K562 (cell line): ENCODE data around the gene CCDC116. TPM values are rescaled to one million over a fixed set of nuclear protein-coding genes. Genes with fewer than 3 reads are reported as not detected.
A peak's percentile ranks its signal among the peaks of the same experiment; 100 is the strongest.

Experiments used
- ARID2 ChIP-seq: fragments of 450-650 bp; IDR thresholded peaks from 2 replicates; pipeline ENCODE4 v1.6.1; 2017; ENCODE audit warnings: antibody characterized with exemption, mild to moderate bottlenecking
- ATF3 ChIP-seq, 2 experiments: fragments of 450-650 bp in 1 of 2; sonication (generic) in 1 of 2; formaldehyde crosslinking in 1 of 2; IDR thresholded peaks in 1 of 2; conservative IDR thresholded peaks in 1 of 2; 2 replicates each; pipeline versions ENCODE4 v1.6.1 to v1.8.1; 2016 to 2023; ENCODE audit warnings: mild to moderate bottlenecking in 2 of 2, moderate library complexity in 2 of 2, inconsistent platforms in 1 of 2, missing genetic modification reagents in 1 of 2
- CREM ChIP-seq: IDR thresholded peaks from 2 replicates; pipeline ENCODE4 v1.6.1; 2014; ENCODE audit warnings: antibody characterized with exemption, low read depth
- DACH1 ChIP-seq: fragments of 450-650 bp; IDR thresholded peaks from 2 replicates; pipeline ENCODE4 v1.6.1; 2018; ENCODE audit not compliant: partially characterized antibody
- ETV1 ChIP-seq: fragments of 450-650 bp; conservative IDR thresholded peaks from 2 replicates; pipeline ENCODE4 v1.6.1; 2016; ENCODE audit warnings: missing genetic modification characterization, control low read depth, low read depth, missing compliant biosample characterization
- HCFC1 ChIP-seq: IDR thresholded peaks from 2 replicates; pipeline ENCODE4 v1.6.1; 2012; ENCODE audit warnings: low read depth, low read length, improper control_type of control experiment
- KLF13 ChIP-seq: fragments of 450-650 bp; IDR thresholded peaks from 2 replicates; pipeline ENCODE4 v1.6.1; 2016; ENCODE audit warnings: missing genetic modification characterization, low read depth, mild to moderate bottlenecking, missing compliant biosample characterization, moderate library complexity, borderline replicate concordance
- NCOA4 ChIP-seq: fragments of 450-650 bp; IDR thresholded peaks from 2 replicates; pipeline ENCODE4 v1.6.1; 2018; ENCODE audit warnings: mild to moderate bottlenecking; ENCODE audit not compliant: partially characterized antibody
- PHB2 ChIP-seq: fragments of 450-650 bp; IDR thresholded peaks from 2 replicates; pipeline ENCODE4 v1.6.1; 2017; ENCODE audit warnings: low read depth
- PHF8 ChIP-seq: fragments of 200-600 bp; sonication (generic); IDR thresholded peaks from 2 replicates; pipeline ENCODE4 v1.6.1; 2012; ENCODE audit warnings: mixed run types, mild to moderate bottlenecking, inconsistent platforms, low read length, moderate library complexity, borderline replicate concordance
- POU5F1 ChIP-seq: fragments of 150-350 bp; IDR thresholded peaks from 2 replicates; pipeline ENCODE4 v1.6.1; 2014; ENCODE audit warnings: borderline replicate concordance, low read length, low read depth, mild to moderate bottlenecking; ENCODE audit not compliant: partially characterized antibody
- TRIM28 ChIP-seq: fragments of 450-650 bp; IDR thresholded peaks from 2 replicates; pipeline ENCODE4 v1.6.1; 2017
- ZBTB34 ChIP-seq: fragments of 250-450 bp; sonication (Bioruptor Pico); IDR thresholded peaks from 2 replicates; pipeline ENCODE4 v1.8.0; 2021; ENCODE audit warnings: mild to moderate bottlenecking, moderate library complexity
- ZNF444 ChIP-seq: fragments of 250-450 bp; sonication (Bioruptor Pico); IDR thresholded peaks from 2 replicates; pipeline ENCODE4 v1.4.0; 2020; ENCODE audit warnings: mild to moderate bottlenecking, moderate library complexity
- ZNF518B ChIP-seq: fragments of 250-450 bp; sonication (Bioruptor Pico); IDR thresholded peaks from 2 replicates; pipeline ENCODE4 v1.5.0; 2021; ENCODE audit warnings: mild to moderate bottlenecking, moderate library complexity
- polyA plus RNA-seq, 8 experiments: library from polyadenylated mRNA; depleted of rRNA in 4 of 8; stranded (reverse) in 5 of 8; unstranded in 3 of 8; fragments of >200 nt; fragmentation: Nextera tagmentation in 2 of 8; fragmentation: Illumina TruSeq in 1 of 8; extraction: Ambion mirVana in 2 of 8; extraction: Trizol in 1 of 8; gene quantifications; 2 replicates each; pipeline versions ENCODE4 v1.2.1 to v1.2.3, GENCODE V29; 2011 to 2014; ENCODE audit warnings: inconsistent platforms in 1 of 8, missing spikeins in 1 of 8
- total RNA-seq, 7 experiments: library from RNA; depleted of rRNA in 6 of 7; stranded (reverse); fragments of >200 nt in 6 of 7; fragmentation: Illumina TruSeq in 2 of 7; extraction: Trizol in 2 of 7; gene quantifications; 2 replicates each; pipeline versions ENCODE4 v1.2.1 to v1.2.3, GENCODE V29; 2011 to 2021; ENCODE audit warnings: low replicate concordance in 1 of 7
- TF ChIP-seq, protein P1 (sequence below): IDR thresholded peaks from 2 replicates; pipeline ENCODE4 v1.6.1; 2014; ENCODE audit warnings: antibody characterized with exemption
- TF ChIP-seq, protein P2 (sequence below): fragments of 450-650 bp; IDR thresholded peaks from 2 replicates; pipeline ENCODE4 v1.6.1; 2018; ENCODE audit warnings: mild to moderate bottlenecking, low read depth; ENCODE audit not compliant: partially characterized antibody

The CCDC116 gene
- total and polyA plus RNA-seq, 9 of the 15 experiments (the other 6 are each of a cell fraction or from before 2014, with no cell fraction given): 1.6 to 11.3 (median 4.7) TPM

DNA sequence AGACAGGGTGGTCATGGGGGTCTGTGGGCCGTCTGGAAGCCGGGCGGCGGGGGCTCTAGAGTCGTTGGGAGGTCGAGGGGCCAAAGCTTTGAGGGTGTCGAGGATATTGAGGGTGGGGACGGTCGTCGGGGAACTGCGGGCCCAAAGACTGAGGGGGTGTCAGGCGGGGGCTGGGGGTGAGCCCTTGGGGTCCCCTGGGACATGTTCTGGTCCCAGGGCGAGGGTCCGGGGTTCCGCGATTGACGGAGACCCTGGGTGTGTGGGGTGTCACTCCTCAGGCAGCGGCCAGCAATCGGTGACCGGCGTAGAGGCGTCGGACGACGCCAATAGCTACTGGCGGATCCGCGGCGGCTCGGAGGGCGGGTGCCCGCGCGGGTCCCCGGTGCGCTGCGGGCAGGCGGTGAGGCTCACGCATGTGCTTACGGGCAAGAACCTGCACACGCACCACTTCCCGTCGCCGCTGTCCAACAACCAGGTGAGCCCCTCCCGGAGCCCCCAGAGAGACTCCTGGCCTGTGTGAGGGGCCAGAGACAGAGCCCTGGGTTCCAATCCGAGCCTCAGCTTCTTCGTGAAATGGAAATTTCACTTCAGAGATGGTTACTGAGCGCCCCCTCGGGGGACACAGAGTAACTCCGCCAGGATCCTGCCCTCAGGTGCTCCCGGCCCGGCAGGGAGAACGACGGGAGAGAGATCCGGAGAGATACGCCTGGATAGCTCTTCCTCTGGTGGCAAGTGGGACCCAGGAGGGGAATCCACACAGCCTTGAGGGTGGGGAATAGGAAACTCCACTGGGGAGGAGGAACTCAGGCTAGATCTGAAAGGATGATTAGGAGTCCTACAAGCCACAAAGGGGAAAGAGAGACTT, 10.3 kb downstream of the CCDC116 start (continued):
- no peak for TF ChIP-seq ZNF518B (CRISPR knock-in tag)
- no peak; the same call in 1 of the 2 replicates for TF ChIP-seq PHF8
- TF ChIP-seq ZNF444: no peak
- TF ChIP-seq ZBTB34 (CRISPR knock-in tag): no peak
- no peak for TF ChIP-seq DACH1
- TF ChIP-seq, protein P1, sequence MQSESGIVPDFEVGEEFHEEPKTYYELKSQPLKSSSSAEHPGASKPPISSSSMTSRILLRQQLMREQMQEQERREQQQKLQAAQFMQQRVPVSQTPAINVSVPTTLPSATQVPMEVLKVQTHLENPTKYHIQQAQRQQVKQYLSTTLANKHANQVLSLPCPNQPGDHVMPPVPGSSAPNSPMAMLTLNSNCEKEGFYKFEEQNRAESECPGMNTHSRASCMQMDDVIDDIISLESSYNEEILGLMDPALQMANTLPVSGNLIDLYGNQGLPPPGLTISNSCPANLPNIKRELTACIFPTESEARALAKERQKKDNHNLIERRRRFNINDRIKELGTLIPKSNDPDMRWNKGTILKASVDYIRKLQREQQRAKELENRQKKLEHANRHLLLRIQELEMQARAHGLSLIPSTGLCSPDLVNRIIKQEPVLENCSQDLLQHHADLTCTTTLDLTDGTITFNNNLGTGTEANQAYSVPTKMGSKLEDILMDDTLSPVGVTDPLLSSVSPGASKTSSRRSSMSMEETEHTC: no peak
- TF ChIP-seq ATF3 (IDR thresholded peaks at IDR 0.05): no peak
- peak; percentile 90 for TF ChIP-seq ATF3 (CRISPR knock-in tag; conservative IDR thresholded peaks at IDR 0.05)
- TF ChIP-seq KLF13 (tag): no peak
- peak; percentile 65 for TF ChIP-seq HCFC1
- peak; percentile 78 for TF ChIP-seq POU5F1
- TF ChIP-seq ARID2: no peak
- no peak for TF ChIP-seq NCOA4
- no peak for TF ChIP-seq PHB2
- no peak for TF ChIP-seq ETV1
- TF ChIP-seq, protein P2, sequence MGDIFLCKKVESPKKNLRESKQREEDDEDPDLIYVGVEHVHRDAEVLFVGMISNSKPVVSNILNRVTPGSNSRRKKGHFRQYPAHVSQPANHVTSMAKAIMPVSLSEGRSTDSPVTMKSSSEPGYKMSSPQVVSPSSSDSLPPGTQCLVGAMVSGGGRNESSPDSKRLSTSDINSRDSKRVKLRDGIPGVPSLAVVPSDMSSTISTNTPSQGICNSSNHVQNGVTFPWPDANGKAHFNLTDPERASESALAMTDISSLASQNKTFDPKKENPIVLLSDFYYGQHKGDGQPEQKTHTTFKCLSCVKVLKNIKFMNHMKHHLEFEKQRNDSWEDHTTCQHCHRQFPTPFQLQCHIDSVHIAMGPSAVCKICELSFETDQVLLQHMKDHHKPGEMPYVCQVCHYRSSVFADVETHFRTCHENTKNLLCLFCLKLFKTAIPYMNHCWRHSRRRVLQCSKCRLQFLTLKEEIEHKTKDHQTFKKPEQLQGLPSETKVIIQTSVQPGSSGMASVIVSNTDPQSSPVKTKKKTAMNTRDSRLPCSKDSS: no peak
- no peak for TF ChIP-seq CREM
- no peak for TF ChIP-seq TRIM28
